GM21423 (cell line): ENCODE data around the gene MPRIP.
"Not testable (repeated sequence)": the region's sequence is repeated elsewhere in the genome, so short reads cannot be mapped to it uniquely, and the experiment has no call there.

Experiments used
- ATAC-seq: cut with Tn5 transposase; IDR thresholded peaks from one replicate; pipeline ENCODE4 v1.9.1; 2021; ENCODE audit warnings: mild to moderate bottlenecking, moderate library complexity; ENCODE audit not compliant: unreplicated experiment

Gene MPRIP

GRCh38 chr17:17125136-17126084 lies 83.2 kb downstream of the MPRIP start:
- ATAC-seq: no peak

- no peak for ATAC-seq
These were observed 84.2 kb downstream of the MPRIP start for GRCh38 chr17:17126131-17127110.

DNA sequence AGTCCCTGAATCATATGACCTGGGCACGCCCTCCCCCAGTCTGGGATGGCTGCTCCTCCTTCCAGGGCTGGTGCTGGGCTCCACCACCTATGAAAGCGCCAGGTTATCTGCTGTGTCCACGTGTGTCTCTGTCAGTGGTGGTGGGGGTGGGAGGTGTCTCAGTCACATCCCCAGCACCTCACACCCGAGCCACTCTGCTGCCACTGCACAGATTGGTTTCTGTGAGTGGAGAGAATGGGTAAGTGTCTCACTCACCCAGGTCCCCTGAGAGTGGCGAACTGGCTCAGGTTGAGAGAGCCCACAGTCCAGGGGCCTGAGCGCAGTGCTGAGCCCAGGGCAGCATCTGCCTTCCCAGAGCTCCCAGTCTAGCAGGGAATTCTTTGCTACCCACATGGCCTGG lies 84.9 kb downstream of the MPRIP start:
- no peak for ATAC-seq

- no peak for ATAC-seq
These were observed 85.6 kb downstream of the MPRIP start for GRCh38 chr17:17127730-17128291.

DNA sequence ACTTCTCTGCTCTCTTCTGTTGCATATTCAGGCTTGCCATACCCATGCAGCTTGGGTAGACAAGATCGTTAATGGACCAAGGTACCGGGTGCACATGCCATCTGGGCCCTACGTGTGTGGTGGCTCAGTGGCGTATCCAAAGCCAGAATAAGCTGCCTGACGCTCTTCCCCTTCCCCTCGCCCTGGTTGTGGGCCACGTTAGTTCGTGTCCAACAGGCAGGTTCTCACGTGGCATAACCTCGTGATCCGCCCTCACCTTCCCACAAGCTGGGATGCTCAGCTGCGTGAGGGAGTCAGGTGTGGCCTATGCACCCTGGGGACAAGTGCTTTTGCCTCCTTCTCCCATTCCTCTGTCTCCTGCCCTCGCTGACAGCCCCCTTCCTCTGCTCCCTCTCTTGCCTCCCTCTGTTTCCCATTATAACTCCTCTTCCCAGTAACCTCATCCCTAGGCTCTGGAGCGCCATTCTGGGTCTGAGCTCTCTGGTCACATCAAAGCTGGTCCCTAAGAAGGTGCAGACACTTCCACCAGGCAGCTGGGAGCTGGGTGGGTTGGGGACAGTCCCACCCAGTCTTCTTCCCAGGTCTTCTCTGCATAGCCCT lies 86.3 kb downstream of the MPRIP start:
- no peak for ATAC-seq

GRCh38 chr17:17129466-17129865 lies 87.2 kb downstream of the MPRIP start:
- ATAC-seq: no peak

DNA sequence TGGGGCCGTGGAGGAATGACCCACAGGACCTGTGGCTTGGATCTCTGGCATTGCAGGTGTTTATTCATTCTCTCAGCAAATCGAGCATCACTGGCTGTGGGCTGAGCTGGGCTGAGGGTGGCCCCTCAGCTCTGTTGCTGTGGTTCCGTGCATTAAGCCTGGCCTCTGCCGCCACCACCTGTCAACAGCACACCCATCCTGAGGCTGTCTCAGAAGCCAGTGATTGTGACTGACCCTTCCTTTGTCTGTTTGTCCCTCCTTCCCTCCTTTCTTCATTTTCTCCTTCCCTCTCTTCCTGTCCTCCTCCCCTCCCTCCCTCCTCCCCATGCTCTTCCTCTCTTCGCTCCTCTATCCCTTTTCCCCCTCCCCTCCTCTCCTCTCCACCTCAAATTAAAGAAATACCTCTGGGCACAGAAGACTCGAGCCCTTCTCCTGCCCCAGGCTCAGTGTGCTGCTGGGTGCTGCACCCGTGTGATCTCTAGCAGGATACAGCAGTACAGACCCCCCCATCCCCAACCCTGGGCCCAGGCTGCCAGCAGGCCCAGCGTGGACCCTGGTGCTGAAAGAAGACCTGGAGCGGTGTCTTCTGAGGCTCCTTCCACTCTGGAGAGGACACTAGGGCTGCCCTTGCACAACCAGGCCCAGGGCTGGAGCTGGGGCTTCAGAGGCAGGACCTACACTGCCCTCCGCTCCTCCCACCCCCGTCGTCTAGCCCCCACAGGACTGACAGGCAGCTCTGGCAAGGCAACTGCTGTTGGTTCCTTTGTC lies 88.0 kb downstream of the MPRIP start:
- no peak for ATAC-seq

DNA sequence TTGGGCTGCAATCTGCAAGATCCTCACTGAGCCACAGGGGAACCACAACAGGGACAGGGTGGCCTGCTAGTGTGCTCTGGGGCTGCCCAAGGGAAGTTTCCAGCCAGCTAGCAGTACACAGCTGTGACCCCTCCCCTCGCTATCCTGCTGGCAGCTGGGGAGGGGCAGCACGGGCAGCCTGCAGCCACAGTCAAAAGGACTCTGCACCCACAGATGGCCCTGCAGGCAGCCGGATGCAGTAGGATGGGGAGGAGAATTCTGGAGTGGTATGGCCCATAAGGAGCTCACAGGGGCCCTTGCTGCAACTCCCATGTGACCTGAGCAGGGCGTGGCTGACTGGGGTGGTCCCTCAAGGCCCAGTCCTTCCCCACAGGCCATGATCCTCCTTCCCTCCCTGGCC lies 89.6 kb downstream of the MPRIP start:
- ATAC-seq: no peak

DNA sequence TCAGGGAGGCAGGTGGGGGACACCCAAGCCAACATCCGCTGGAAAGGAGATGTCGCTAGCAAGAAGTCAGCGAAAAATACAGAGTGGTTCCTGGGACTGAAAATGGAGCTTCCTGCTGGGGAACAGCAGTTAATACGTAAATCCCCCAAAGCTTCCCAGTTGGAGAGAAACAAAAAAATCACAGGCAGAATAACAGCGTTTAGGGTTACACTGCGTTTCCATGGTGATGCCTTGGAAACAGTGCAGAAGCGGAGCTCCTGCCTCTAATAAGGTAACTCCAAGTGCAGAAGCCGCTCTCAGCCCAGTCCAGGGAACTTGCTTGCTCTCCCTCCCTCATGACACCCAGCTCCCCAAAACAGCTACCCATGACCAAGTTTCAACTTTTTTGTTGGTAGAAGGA lies 90.5 kb downstream of the MPRIP start:
- no peak for ATAC-seq

GRCh38 chr17:17134051-17134956 lies 92.0 kb downstream of the MPRIP start:
- ATAC-seq: no peak

DNA sequence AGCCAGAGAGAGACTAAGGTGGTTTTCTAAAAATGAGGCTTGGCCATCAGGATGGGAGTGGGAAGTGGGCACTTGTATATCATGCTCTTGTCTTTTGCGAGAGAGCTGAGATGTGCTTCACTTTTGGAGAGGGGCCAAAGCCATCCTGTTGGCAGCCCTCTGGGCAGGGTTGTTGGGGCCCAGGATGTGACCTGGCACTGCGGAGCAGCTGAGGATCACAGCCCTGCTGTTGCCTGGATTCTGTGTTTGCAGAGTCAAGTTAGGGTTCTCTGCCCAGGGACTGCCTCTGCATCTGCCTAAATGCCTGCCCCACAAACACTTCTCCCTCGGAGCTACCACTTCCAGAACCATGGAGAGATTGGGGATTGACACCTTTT lies 92.7 kb downstream of the MPRIP start:
- no peak for ATAC-seq

DNA sequence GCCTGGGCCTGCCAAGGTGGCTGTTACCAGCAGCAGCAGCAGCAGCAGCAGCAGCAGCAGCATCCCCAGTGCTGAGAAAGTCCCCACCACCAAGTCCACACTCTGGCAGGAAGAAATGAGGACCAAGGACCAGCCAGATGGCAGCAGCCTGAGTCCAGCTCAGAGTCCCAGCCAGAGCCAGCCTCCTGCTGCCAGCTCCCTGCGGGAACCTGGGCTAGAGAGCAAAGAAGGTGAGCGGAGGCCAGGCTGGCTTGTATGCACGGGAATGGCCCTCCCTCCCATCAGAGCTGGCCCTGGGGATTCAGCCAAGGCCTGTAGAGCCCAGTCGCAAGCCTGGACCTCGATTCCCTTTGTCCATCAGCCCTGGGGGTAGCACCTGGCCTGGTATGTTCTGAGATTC lies 94.0 kb downstream of the MPRIP start:
- not testable (repeated sequence) for ATAC-seq

DNA sequence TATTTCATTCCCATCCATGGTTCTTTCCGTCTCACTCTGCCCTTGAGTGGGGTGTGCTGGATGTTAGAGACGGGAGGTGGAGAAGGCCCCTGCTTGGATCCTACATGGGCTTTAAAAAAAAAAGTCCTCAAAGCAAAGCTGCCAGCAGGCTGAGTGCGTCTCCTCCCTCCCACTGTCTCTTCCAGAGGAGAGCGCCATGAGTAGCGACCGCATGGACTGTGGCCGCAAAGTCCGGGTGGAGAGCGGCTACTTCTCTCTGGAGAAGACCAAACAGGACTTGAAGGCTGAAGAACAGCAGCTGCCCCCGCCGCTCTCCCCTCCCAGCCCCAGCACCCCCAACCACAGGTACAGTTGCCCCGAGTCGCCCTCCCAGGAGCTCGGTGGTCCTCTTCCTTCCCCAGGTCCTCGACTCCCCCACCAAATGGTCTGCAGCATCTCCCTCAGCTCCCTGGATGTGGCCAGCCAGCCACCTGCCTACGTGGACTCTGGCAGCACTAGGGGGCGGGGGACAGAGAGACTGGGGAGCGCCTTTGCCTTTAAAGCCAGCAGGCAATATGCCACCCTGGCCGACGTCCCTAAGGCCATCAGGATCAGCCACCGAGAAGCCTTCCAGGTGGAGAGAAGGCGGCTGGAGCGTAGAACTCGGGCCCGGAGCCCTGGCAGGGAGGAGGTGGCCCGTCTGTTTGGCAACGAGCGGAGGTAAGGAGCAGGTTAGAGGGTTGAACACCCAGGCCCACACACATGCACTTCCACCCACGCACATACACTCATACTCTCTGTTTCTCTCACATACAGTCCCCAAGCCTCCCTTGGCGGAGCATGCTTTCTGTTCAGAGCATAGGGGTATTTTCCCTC lies 95.7 kb downstream of the MPRIP start:
- ATAC-seq: no peak

GRCh38 chr17:17139972-17140589 lies 97.8 kb downstream of the MPRIP start:
- no peak for ATAC-seq

GRCh38 chr17:17140590-17140980 lies 98.3 kb downstream of the MPRIP start:
- no peak for ATAC-seq

DNA sequence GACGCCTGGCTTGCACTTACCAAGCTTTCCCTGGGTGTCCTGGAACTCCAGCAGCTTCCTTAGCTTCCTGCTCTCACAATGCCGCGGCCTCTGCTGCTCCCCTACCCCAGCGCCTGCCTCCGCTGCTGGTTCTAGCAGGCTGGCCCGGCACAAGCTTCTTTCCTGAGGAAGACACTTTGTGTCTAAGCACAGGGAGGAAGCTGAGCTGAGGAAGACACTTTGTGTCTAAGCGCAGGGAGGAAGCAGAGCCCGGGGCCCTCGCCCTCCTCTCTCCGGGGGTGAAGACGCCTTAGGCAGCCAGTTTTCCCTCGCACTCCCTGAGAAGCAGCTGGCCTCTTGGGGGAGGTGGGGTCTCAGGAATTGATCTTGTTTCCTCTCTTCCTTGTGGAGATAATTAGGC lies 99.0 kb downstream of the MPRIP start:
- no peak for ATAC-seq

GRCh38 chr17:17141860-17142552 lies 99.7 kb downstream of the MPRIP start:
- no peak for ATAC-seq
